Activated CD8-positive, alpha-beta memory T cell treated with anti-CD3 and anti-CD28 coated beads, Interleukin-2, amount 50 U/mL, for 1 hour (primary cell): ENCODE data around the gene KCNMA1.
"Not testable (repeated sequence)": the region's sequence is repeated elsewhere in the genome, so short reads cannot be mapped to it uniquely, and the experiment has no call there.

Source experiments
- DNase-seq: peaks from one replicate; pipeline ENCODE4 v3.0.0-alpha.2; 2020; ENCODE audit errors: extremely low read depth

Gene KCNMA1

DNA sequence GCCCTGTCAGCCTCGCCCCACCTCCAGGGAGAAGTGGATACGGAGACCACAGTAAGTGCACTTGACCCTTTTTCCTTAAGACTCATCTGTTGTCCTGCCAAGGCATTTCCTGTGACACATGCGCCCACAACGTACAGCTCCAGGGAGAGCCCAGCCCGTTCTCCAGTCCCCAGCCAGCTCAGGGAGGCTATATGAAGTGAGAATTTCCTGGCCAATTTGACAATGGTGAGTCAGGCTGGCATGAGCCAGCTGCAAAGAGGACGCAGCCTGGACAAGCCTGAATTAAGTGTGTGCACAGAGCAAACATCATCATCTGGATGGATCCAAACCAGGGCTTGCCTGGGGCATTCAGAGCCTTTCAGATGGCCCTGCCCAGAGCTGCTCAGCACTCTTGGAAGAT, 244.8 kb downstream of the KCNMA1 start:
- DNase-seq: no peak

DNA sequence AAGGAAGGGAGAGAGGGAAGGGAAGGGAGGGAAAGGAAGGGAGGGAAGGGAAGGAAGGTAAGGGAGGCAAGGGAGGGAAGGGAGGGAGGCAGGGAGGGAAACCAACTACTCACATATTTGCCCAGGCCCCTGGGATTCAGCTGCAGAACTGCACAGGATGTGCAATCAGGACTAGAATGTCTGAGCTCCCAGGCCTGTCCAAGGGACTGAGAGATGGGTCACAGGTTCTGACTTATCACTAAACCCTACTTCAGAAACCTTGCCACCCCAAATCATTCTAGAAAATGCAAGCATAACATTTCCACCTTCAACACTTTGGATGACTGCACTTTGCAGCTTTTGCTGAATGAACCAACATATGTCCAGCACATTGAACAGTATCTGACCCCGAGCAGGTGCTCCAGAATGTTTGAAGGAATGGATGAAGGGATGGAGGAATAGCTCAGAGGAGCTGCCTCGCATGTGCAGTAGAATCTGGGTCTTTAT, 245.3 kb downstream of the KCNMA1 start:
- no peak for DNase-seq

DNA sequence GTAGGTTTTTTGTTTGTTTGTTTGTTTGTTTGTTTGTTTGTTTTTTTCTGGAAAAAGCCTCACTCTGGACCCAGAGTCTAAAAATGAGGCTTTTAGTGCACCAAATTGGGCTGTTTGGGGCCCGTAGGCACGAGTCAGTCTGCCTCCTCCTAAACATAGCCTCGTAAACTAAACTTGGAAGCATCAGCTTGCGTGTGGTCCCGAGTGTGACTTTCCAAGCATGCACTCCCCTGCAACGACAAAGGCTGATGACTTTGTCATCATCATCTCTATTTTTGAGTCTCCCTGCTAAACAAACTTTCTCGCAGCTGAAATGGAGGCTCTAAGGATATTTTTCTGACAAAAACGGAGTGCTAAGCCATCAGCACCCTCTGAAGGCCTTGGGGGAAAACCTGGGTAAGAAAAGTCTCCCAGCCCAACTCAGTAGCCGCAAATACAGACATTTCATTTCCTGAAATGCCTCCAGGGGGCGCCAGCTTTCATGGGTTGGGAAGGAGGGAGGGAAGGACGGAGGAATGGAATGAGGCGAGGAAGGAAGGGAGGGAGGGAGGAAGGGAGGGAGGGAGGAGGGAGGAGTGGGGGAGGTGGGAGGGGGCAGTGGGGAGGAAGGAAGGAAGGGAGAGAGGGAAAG, 245.9 kb downstream of the KCNMA1 start:
- no peak for DNase-seq

- DNase-seq: no peak
Measured at GRCh38 chr10:77390481-77390891, 247.1 kb downstream of the KCNMA1 start.

DNA sequence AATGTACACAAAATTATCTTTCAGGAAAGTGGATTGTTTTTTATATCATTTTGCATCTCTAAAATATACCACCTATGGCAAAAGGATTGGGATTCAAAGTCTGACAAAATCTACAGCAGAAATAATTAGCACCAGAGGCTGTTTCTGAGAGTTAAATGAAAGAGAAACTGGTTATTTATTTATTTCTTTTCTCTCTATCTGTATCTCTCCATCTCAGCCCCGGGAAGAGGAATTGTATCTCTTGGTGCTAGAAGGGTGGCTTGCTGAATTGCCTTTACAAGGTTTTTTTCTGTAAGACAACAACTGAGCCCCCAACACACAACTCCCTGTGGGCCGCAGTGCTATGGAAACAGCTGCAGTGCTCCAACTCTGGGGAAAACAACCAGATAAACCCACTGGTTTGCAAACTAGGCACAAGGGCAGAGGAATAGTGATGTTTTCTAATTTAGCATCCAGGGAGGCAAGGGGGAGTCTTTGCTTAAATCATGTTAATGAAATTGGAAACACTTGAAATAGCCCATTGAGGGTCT, 249.0 kb downstream of the KCNMA1 start:
- DNase-seq: no peak

DNA sequence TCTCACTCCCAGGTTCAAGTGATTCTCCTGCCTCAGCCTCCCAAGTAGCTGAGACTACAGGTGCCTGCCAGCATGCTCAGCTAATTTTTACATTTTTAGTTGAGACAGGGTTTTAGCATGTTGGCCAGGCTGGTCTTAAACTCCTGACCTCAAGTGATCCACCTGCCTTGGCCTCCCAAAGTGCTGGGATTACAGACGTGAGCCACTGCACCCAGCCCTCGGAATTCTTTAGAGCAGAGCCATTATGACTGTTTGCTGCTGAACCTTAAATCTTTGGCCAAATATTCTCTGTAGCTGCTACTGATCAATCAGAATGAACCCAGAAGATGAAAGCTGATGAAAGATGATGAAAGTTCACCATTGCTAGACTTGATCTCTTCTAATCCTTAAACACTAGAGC, 249.9 kb downstream of the KCNMA1 start:
- DNase-seq: not testable (repeated sequence)

DNA sequence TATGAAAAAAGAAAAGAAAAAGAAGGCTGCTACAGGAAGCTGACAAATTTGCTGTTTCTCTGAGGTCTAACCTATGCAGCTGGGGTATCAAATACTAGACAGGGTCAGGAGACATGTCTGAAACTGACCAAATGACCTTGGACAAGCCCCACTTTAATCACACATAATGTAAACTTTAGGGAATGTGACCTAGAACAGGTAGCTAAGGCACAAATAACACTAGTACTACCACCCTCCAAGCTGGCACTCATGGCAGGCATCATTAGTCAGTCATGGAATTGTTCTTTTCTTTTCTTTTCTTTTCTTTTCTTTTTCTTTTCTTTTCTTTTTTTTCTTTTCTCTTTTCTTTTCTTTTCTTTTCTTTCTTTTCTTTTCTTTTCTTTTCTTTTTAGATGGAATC, 250.4 kb downstream of the KCNMA1 start:
- DNase-seq: no peak

- no peak for DNase-seq
Measured at GRCh38 chr10:77386838-77387237, 250.8 kb downstream of the KCNMA1 start.

- no peak for DNase-seq
Measured at GRCh38 chr10:77386365-77386764, 251.2 kb downstream of the KCNMA1 start.

GRCh38 chr10:77385315-77385714, 252.3 kb downstream of the KCNMA1 start:
- no peak for DNase-seq

- no peak for DNase-seq
Measured at GRCh38 chr10:77383861-77384553, 253.6 kb downstream of the KCNMA1 start.

GRCh38 chr10:77381750-77382149, 255.9 kb downstream of the KCNMA1 start:
- no peak for DNase-seq

- no peak for DNase-seq
Measured at GRCh38 chr10:77380723-77381122, 256.9 kb downstream of the KCNMA1 start.

- no peak for DNase-seq
Measured at GRCh38 chr10:77380191-77380590, 257.4 kb downstream of the KCNMA1 start.

DNA sequence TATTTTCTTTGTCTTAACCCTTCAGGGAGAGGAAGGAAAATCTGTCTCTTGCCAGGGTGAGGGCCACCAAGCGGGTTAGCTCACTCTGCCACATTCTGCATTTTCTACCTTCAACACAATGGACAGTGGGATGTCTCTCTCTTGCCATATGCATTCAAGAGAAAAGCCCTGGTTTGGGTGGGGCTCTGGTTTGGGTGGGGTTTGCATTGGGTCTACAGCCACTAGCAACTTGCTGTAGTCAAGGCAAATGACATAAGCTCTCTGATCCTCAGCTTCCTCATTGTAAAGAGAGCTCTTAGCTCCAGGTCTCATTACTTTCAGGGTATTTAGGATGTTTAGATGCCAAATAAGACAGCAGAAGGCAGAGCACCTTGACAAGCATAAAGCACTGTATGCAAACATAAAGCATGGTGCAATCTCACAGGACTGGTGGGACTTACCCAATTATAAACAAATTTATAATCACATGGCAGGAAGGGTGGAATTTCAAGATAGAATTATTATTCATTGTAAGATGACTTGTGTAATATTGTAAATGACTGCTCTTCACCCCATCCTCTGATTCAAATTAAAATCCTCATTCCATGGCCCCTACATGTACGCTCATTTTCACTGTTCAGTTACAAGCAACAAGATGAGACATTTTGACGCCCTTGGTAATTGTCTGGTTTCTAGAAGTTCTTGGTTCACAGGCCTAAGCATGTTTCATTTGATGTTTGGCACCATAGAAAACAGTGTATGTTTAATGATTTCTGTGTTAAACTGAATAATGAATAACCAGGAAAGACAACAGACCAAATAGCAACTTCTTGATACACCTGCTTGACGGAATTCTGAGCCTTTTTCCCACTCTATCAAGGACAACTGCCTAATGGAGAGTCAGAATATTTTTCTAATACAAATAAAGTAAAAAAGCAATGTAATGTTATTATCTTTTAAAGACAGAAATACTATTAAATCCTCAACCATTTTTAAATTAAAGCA, 258.9 kb downstream of the KCNMA1 start:
- no peak for DNase-seq

- DNase-seq: no peak
Measured at GRCh38 chr10:77377678-77378352, 259.8 kb downstream of the KCNMA1 start.

DNA sequence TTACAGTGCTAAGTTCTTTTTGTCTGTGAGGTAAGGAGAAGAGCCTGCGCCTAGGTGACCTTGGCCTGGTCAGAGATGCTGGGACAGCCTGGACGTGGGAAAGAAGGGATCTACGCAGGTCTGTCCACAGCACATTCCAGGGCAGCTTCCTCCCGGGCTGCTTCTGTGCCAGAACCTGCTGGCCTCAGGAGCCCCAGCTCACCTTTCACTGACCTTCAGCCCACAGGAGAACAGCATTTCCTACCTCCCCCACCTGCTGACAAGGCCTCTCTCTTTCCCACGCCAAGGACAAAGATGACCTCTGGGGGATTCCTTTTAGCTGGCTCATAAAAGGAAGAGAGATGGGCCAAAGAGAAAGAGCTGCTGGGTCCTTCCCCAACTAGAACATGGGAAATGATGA, 260.6 kb downstream of the KCNMA1 start:
- no peak for DNase-seq

DNA sequence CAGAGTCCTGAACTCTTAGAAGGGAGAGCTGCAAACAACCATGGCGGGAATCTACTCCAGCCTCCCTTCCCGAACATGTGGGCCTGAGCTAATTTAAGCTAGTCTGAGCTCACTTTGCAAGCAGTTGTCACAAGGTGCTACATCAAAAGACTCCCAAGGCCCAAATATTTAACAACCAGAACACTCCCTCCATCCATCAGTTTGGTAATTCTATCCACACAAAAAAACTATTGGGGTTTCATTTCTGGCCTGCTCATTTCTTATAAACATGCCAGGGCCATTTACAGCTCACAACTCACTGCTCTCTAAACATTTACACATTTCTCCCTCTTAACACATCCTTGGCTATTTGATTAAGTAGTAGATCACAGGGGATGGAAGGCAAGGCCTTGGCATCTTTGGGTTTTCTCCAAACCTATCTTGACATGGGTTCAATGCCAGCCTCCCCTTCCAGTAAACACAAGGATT, 263.4 kb downstream of the KCNMA1 start:
- no peak for DNase-seq

DNA sequence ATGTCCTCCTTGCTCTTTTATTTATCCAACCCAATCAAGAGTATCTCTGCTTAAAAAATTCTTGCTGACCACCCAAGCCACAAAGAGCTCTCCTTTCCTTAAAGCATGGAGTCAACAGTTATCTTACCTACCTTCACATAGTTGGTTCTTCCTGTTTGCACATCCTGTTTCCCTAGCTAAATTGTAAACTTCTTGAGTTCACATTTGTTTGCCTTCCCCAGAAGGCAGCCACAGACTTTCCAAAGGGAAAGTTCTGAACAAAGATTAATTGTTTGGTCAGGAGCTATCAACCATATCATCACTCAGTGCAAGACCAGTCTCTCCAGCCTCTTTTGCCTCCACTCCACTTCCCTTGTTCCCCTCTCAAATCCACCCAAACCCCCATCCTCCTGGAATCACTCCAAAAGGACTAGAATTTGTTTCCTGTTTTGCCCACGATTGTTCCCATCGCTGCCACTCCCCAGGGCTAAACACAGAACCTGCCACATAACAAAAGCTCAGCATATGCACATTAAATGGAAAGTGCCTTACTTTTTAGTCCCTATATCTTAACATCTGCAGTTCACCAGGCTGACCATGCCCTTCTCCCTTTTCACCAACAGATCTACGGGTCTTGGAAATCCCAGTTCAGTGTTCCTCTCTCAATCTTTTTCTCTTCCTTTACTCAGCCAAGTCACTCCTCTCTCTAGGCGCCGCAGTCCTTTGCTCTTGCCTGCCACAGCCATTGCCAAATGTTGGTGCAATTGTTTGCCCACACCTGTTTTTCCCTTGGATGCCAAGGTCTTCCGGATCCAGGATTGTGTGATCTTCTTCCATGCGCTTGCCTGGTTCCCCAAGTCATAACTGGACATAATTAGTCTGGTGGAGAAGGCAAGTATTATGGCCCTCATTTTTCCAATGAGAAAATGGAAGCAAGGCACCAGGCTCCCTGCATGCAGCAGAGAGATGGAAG, 265.5 kb downstream of the KCNMA1 start:
- no peak for DNase-seq

DNA sequence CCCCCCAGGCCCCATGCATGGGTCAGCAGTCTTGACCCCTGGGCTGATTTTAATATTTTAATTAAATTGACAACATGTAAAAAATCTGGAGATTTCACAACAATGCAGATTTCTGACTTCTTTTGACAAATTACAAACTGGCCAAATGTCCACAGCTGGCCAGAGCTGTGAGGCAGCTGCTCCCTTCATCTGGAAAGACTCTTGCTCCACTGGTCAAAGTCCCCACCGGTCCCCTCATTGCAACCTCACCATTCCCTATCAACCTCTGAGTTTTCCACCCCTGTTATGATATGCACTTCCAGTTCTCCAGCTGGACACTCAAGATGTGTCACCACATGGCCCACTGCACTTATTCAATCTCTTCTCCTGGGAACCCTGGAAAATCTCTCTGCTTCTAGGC, 266.2 kb downstream of the KCNMA1 start:
- no peak for DNase-seq
